Measurements from ENCODE around the gene KCNB1.

The KCNB1 gene

DNA sequence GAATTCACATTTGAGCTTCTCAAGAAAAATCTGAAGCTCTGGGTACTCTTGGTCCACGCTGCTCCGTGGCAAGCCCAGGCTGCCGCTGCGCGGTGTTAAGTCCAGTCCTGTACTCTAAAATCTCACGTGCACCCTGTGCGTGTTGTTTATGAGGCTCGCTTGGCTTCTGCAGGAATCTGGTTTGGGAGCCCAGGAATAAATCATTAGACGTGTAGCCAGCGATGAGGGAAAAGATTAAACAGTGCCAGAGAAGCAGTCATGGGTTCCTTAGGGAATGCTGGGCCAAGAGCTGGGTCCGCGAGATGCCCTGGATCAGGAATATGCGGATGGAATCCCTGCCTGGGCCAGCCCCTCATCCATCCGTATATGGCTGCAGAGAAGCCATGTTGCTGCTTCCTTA lies 87.3 kb downstream of the KCNB1 start:
- no peak overlapping the region for H3K9ac ChIP-seq (ENCODE audit: low read depth, low read length, poor library complexity, severe bottlenecking)
- H2AFZ ChIP-seq (ENCODE audit: low read length), result no peak overlapping the region
- no peaks in the 10 kb centered on the region for H4K20me1 ChIP-seq (ENCODE audit: insufficient read depth, low read length, poor library complexity, severe bottlenecking)
- no peaks in the 10 kb centered on the region for H3K27me3 ChIP-seq (ENCODE audit: insufficient read depth, low read length, poor library complexity, severe bottlenecking)
- no peaks in the 10 kb centered on the region for H3K9me2 ChIP-seq (replicated peaks; ENCODE audit: low read depth, low read length)
- TF ChIP-seq, protein P1, sequence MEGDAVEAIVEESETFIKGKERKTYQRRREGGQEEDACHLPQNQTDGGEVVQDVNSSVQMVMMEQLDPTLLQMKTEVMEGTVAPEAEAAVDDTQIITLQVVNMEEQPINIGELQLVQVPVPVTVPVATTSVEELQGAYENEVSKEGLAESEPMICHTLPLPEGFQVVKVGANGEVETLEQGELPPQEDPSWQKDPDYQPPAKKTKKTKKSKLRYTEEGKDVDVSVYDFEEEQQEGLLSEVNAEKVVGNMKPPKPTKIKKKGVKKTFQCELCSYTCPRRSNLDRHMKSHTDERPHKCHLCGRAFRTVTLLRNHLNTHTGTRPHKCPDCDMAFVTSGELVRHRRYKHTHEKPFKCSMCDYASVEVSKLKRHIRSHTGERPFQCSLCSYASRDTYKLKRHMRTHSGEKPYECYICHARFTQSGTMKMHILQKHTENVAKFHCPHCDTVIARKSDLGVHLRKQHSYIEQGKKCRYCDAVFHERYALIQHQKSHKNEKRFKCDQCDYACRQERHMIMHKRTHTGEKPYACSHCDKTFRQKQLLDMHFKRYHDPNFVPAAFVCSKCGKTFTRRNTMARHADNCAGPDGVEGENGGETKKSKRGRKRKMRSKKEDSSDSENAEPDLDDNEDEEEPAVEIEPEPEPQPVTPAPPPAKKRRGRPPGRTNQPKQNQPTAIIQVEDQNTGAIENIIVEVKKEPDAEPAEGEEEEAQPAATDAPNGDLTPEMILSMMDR (conservative IDR thresholded peaks at IDR 0.05; ENCODE audit: low read length), result no peak
- TF ChIP-seq EZH2phosphoT487 (IDR thresholded peaks at IDR 0.05; ENCODE audit: borderline replicate concordance), result no peak
- H3K4me3 ChIP-seq (ENCODE audit: low read length, poor library complexity, severe bottlenecking), result no peak overlapping the region
- no peaks in the 10 kb centered on the region for H3K79me2 ChIP-seq (ENCODE audit: insufficient read depth, low read length)
- no peaks in the 10 kb centered on the region for H3K4me1 ChIP-seq (ENCODE audit: insufficient read depth, low read length, poor library complexity, severe bottlenecking)
- H3K36me3 ChIP-seq (ENCODE audit: insufficient read depth, low read length), result no peaks in the 10 kb centered on the region
- H3F3A ChIP-seq (ENCODE audit: low read depth), result no peaks in the 10 kb centered on the region
- H3K4me2 ChIP-seq (ENCODE audit: low read depth, low read length, poor library complexity, severe bottlenecking), result no peak overlapping the region
- no peaks in the 10 kb centered on the region for H3K9me3 ChIP-seq (ENCODE audit: insufficient read depth, low read depth, low read length)

DNA sequence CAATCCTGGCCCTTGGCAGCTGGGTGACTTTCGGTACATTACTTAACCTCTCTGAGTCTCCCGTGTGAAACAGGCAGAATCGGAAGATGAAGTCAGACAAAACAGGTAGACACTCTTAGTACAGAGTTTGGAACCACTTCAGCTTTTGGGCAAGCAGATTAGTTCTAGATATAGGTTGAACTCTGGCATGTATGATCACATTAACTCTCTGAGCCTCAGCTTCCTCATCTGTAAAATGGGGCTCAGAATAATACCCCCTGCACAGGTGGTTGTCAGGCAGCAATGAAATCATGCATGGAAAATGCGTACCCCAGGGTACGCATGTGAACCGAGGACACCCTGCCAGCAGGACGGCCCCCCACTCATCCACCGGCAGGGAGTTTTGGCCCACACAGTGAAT lies 87.7 kb downstream of the KCNB1 start:
- Histone ChIP-seq H3K4me2 (ENCODE audit: low read depth, low read length, poor library complexity, severe bottlenecking) (no peak overlapping the region), H3K27me3 (ENCODE audit: insufficient read depth, low read length, poor library complexity, severe bottlenecking) (no peaks in the 10 kb centered on the region), H3K4me1 (ENCODE audit: insufficient read depth, low read length, poor library complexity, severe bottlenecking) (no peaks in the 10 kb centered on the region), H3K79me2 (ENCODE audit: insufficient read depth, low read length) (no peaks in the 10 kb centered on the region), H2AFZ (ENCODE audit: low read length) (no peak overlapping the region), H3K36me3 (ENCODE audit: insufficient read depth, low read length) (no peaks in the 10 kb centered on the region), H3K9me3 (ENCODE audit: insufficient read depth, low read depth, low read length) (no peaks in the 10 kb centered on the region), H3K9ac (ENCODE audit: low read depth, low read length, poor library complexity, severe bottlenecking) (no peak overlapping the region), H3K4me3 (ENCODE audit: low read length, poor library complexity, severe bottlenecking) (no peak overlapping the region), H3K9me2 (replicated peaks; ENCODE audit: low read depth, low read length) (no peaks in the 10 kb centered on the region), H4K20me1 (ENCODE audit: insufficient read depth, low read length, poor library complexity, severe bottlenecking) (no peaks in the 10 kb centered on the region), H3F3A (ENCODE audit: low read depth) (no peaks in the 10 kb centered on the region)
- TF ChIP-seq, protein P1 (conservative IDR thresholded peaks at IDR 0.05; ENCODE audit: low read length), result no peak
- no peak for TF ChIP-seq EZH2phosphoT487 (IDR thresholded peaks at IDR 0.05; ENCODE audit: borderline replicate concordance)

DNA sequence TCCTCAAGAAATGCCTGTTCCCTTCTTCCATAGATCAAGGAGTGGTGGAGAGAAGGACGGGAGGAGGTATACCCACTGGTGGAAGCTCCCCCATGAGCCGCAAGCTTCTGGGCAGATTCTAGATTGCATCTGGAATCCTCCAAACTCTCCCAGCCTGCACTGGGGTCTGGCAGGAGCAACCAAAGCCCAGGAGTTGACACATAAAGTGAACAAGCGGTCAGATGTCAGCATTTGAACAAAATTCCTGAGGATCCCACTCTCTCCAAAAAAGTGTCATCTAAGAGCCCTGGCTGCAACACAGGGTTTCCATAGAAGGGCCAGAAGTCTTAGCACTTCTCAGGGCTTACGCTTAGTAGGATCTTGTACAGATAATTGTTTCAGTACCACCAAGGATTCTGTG lies 88.2 kb downstream of the KCNB1 start:
- H3K36me3 ChIP-seq (ENCODE audit: insufficient read depth, low read length), result no peaks in the 10 kb centered on the region
- H3K27me3 ChIP-seq (ENCODE audit: insufficient read depth, low read length, poor library complexity, severe bottlenecking), result no peaks in the 10 kb centered on the region
- H3K4me3 ChIP-seq (ENCODE audit: low read length, poor library complexity, severe bottlenecking), result no peak overlapping the region
- no peaks in the 10 kb centered on the region for H3K9me3 ChIP-seq (ENCODE audit: insufficient read depth, low read depth, low read length)
- H3K4me2 ChIP-seq (ENCODE audit: low read depth, low read length, poor library complexity, severe bottlenecking), result no peak overlapping the region
- no peaks in the 10 kb centered on the region for H3K4me1 ChIP-seq (ENCODE audit: insufficient read depth, low read length, poor library complexity, severe bottlenecking)
- TF ChIP-seq, protein P1 (conservative IDR thresholded peaks at IDR 0.05; ENCODE audit: low read length), result no peak
- no peak for TF ChIP-seq EZH2phosphoT487 (IDR thresholded peaks at IDR 0.05; ENCODE audit: borderline replicate concordance)
- no peaks in the 10 kb centered on the region for H3F3A ChIP-seq (ENCODE audit: low read depth)
- no peaks in the 10 kb centered on the region for H3K9me2 ChIP-seq (replicated peaks; ENCODE audit: low read depth, low read length)
- no peaks in the 10 kb centered on the region for H4K20me1 ChIP-seq (ENCODE audit: insufficient read depth, low read length, poor library complexity, severe bottlenecking)
- H3K79me2 ChIP-seq (ENCODE audit: insufficient read depth, low read length), result no peaks in the 10 kb centered on the region
- no peak overlapping the region for H3K9ac ChIP-seq (ENCODE audit: low read depth, low read length, poor library complexity, severe bottlenecking)
- no peak overlapping the region for H2AFZ ChIP-seq (ENCODE audit: low read length)

All from Loucy (cell line).